Measurements from ENCODE around the gene CDK9. TPM values are rescaled to one million over a fixed set of nuclear protein-coding genes. Genes with fewer than 3 reads are reported as not detected.

CDK9 gene
- total RNA-seq, 1 donor from 2014 or later, result 132 TPM

GRCh38 chr9:127792417-127793031, 6.7 kb downstream of the CDK9 start:
- H3K27ac Mint-ChIP-seq, result no peak overlapping the region
- no peak overlapping the region for H3K4me3 Mint-ChIP-seq
- CTCF ChIA-PET, result interaction anchor here (3.0 kb wide), 1 partner anchor 57 kb away, joined by 11 read pairs; the partner anchor contains the start of gene TOR2A
- H3K4me1 Mint-ChIP-seq, result peaks cover 36% of the 10 kb centered on the region
- H3K9me3 Mint-ChIP-seq, result no peaks in the 10 kb centered on the region
- intact Hi-C loops (cut with micrococcal nuclease), result no loop called here
- TF ChIP-seq CTCF (IDR thresholded peaks at IDR 0.05), result no peak
- POLR2A ChIA-PET, result interaction anchor here (0.7 to 2.1 kb wide), 13 partner anchors 8 to 1333 kb away, joined by 3 to 12 read pairs (median 4); partner anchors contain the start of genes FPGS and ST6GALNAC4
- H3K36me3 Mint-ChIP-seq (ENCODE audit: low read depth), result peaks cover 54% of the 10 kb centered on the region
- no peaks in the 10 kb centered on the region for H3K27me3 Mint-ChIP-seq
- ATAC-seq (ENCODE audit: low read depth) (no peak), DNase-seq (no peak)

GRCh38 chr9:127793093-127793708, 7.4 kb downstream of the CDK9 start:
- TF ChIP-seq CTCF (IDR thresholded peaks at IDR 0.05), result no peak
- no peak for ATAC-seq (ENCODE audit: low read depth)
- no peaks in the 10 kb centered on the region for H3K27me3 Mint-ChIP-seq
- ChIA-PET CTCF (interaction anchor here (3.0 kb wide), 1 partner anchor 58 kb away, joined by 11 read pairs; the partner anchor contains the start of gene TOR2A), POLR2A (interaction anchor here (0.5 to 2.1 kb wide), 9 partner anchors 8 to 899 kb away, joined by 3 to 12 read pairs (median 4); partner anchors contain the start of genes FPGS and ST6GALNAC4)
- H3K9me3 Mint-ChIP-seq, result no peaks in the 10 kb centered on the region
- H3K4me1 Mint-ChIP-seq, result peaks cover 37% of the 10 kb centered on the region
- no peak overlapping the region for H3K4me3 Mint-ChIP-seq
- DNase-seq, result no peak
- intact Hi-C loops (cut with micrococcal nuclease), result no loop called here
- H3K36me3 Mint-ChIP-seq (ENCODE audit: low read depth), result peaks cover 49% of the 10 kb centered on the region
- H3K27ac Mint-ChIP-seq, result no peak overlapping the region

GRCh38 chr9:127794001-127794791, 8.4 kb downstream of the CDK9 start:
- DNase-seq, result no peak
- ATAC-seq (ENCODE audit: low read depth), result no peak
- CTCF ChIA-PET, result interaction anchor here (3.0 kb wide), 1 partner anchor 59 kb away, joined by 11 read pairs; the partner anchor contains the start of gene TOR2A
- intact Hi-C loops (cut with micrococcal nuclease), result no loop called here
- no peak overlapping the region for H3K4me3 Mint-ChIP-seq
- peaks cover 39% of the 10 kb centered on the region for H3K36me3 Mint-ChIP-seq (ENCODE audit: low read depth)
- no peaks in the 10 kb centered on the region for H3K9me3 Mint-ChIP-seq
- H3K27ac Mint-ChIP-seq, result no peak overlapping the region
- no peaks in the 10 kb centered on the region for H3K27me3 Mint-ChIP-seq
- no peak for TF ChIP-seq CTCF (IDR thresholded peaks at IDR 0.05)
- POLR2A ChIA-PET, result no interaction called here
- peaks cover 38% of the 10 kb centered on the region for H3K4me1 Mint-ChIP-seq

GRCh38 chr9:127796225-127796813, 10.5 kb downstream of the CDK9 start:
- H3K4me3 Mint-ChIP-seq, result peak overlapping the region; percentile 64
- intact Hi-C loops (cut with micrococcal nuclease), result loop anchor here (1.0 kb wide), 1 partner anchor 10 kb away; the partner anchor contains the start of gene CDK9
- H3K4me1 Mint-ChIP-seq, result peaks cover 32% of the 10 kb centered on the region
- ChIA-PET CTCF (interaction anchor here (1.0 to 1.6 kb wide), 2 partner anchors 9 to 123 kb away, joined by 3 to 4 read pairs; no protein-coding TSS in a partner anchor), POLR2A (interaction anchor here (0.6 to 2.3 kb wide), 12 partner anchors 10 to 1033 kb away, joined by 3 to 14 read pairs (median 4); partner anchors contain the start of genes CDK9, SH2D3C, ST6GALNAC4 and ST6GALNAC6)
- no peaks in the 10 kb centered on the region for H3K9me3 Mint-ChIP-seq
- no peaks in the 10 kb centered on the region for H3K27me3 Mint-ChIP-seq
- ATAC-seq (ENCODE audit: low read depth), result peak; percentile 45
- H3K27ac Mint-ChIP-seq, result peak overlapping the region; percentile 75
- H3K36me3 Mint-ChIP-seq (ENCODE audit: low read depth), result peaks cover 20% of the 10 kb centered on the region
- no peak for TF ChIP-seq CTCF (IDR thresholded peaks at IDR 0.05)
- DNase-seq, result no peak
